Left lung (tissue), 10 donors: ENCODE data around the gene PRICKLE3. TPM values are rescaled to one million over a fixed set of nuclear protein-coding genes. Genes with fewer than 3 reads are reported as not detected.
A peak's percentile ranks its signal among the peaks of the same experiment; 100 is the strongest.
"Not testable (repeated sequence)": the region's sequence is repeated elsewhere in the genome, so short reads cannot be mapped to it uniquely, and the experiment has no call there.

Experiments
- ATAC-seq: fragments of 200-7000 bp; cut with Tn5 transposase; one replicate; pipeline ENCODE4 v1.9.1; 2020; ENCODE audit warnings: moderate library complexity
- DNase-seq, 4 donors: peaks; one replicate each; pipeline ENCODE4 v3.0.0-alpha.2; 2013 to 2020
- H3K27ac ChIP-seq, 2 donors: fragments of 200-600 bp; sonication (generic) in 1 of 2; one replicate each; pipeline versions ENCODE4 v1.5.0 to v1.8.0; 2020 to 2021
- H3K27me3 ChIP-seq, 2 donors: fragments of 200-600 bp; sonication (generic) in 1 of 2; one replicate each; pipeline versions ENCODE4 v1.5.0 to v1.8.0; 2020 to 2021
- H3K36me3 ChIP-seq, 2 donors: fragments of 200-600 bp; sonication (generic) in 1 of 2; one replicate each; pipeline versions ENCODE4 v1.5.0 to v1.8.0; 2020 to 2021
- H3K4me1 ChIP-seq, 2 donors: fragments of 200-600 bp; one replicate each; pipeline ENCODE4 v1.8.0; 2021
- H3K4me3 ChIP-seq, 2 donors: fragments of 200-600 bp; sonication (generic) in 1 of 2; one replicate each; pipeline versions ENCODE4 v1.5.0 to v1.8.0; 2020 to 2021; ENCODE audit warnings: mild to moderate bottlenecking in 1 of 2
- H3K9me3 ChIP-seq, 2 donors: fragments of 200-600 bp; sonication (generic) in 1 of 2; one replicate each; pipeline versions ENCODE4 v1.5.0 to v1.8.0; 2020 to 2021
- intact Hi-C, 2 donors: fragments of 100-400 bp; cut with DNase I; formaldehyde crosslinking; loops; one replicate each; pipeline versions ENCODE4 v1.11.2 to v1.14.2; 2022
- polyA plus RNA-seq, 6 donors: library from polyadenylated mRNA; unstranded; fragments of 120-200 nt; gene quantifications; one replicate each; pipeline ENCODE4 v1.2.1, GENCODE V29; 2013; ENCODE audit not compliant: insufficient read length in 6 of 6
- total RNA-seq, 2 donors: library from RNA; stranded (reverse); fragmentation: NEBNext Ultra II Directional; extraction: Animal tissue kit (Norgen Biotek cat#: 25700); gene quantifications; one replicate each; pipeline ENCODE4 v1.2.1, GENCODE V29; 2021
- TF ChIP-seq, protein P1 (sequence below), 2 donors: fragments of 200-600 bp; sonication (generic) in 1 of 2; IDR thresholded peaks; one replicate each; pipeline versions ENCODE4 v1.5.0 to v1.8.0; 2021; ENCODE audit warnings: antibody characterized with exemption in 2 of 2
- donor health status: DM: no; HTN: yes; CAD: no.
- donor health status: DM: no; HTN: no; CAD: no.

PRICKLE3 gene
- total and polyA plus RNA-seq, 8 donors, result 5.5 to 17.6 (median 5.8) TPM

DNA sequence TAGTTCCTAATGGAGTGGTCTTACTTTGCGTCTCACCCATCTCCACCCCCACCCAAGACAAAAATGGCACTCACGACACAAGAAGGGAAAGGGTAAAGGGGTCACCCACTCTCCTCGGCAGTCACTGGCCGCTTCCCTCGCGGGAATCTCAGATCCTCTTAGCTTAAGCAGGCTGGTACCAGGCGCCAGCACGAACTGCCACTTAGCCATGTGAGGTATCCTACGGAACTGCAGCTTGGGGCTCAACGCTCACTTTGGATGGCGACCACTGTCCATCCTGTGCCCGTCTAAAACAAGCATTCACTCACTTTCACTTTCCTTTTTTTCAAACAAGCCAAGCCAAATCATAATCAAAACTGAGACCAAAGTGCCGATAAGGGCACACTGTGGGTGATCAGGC, 38.2 kb downstream of the PRICKLE3 start:
- no peaks in the 10 kb centered on the region for H3K9me3 ChIP-seq
- no peaks in the 10 kb centered on the region for H3K36me3 ChIP-seq
- ATAC-seq (no peak), DNase-seq (no peak)
- H3K27ac ChIP-seq, result no peak overlapping the region
- no peaks in the 10 kb centered on the region for H3K27me3 ChIP-seq
- intact Hi-C loops, result no loop called here
- no peaks in the 10 kb centered on the region for H3K4me1 ChIP-seq
- no peak overlapping the region for H3K4me3 ChIP-seq
- TF ChIP-seq, protein P1, sequence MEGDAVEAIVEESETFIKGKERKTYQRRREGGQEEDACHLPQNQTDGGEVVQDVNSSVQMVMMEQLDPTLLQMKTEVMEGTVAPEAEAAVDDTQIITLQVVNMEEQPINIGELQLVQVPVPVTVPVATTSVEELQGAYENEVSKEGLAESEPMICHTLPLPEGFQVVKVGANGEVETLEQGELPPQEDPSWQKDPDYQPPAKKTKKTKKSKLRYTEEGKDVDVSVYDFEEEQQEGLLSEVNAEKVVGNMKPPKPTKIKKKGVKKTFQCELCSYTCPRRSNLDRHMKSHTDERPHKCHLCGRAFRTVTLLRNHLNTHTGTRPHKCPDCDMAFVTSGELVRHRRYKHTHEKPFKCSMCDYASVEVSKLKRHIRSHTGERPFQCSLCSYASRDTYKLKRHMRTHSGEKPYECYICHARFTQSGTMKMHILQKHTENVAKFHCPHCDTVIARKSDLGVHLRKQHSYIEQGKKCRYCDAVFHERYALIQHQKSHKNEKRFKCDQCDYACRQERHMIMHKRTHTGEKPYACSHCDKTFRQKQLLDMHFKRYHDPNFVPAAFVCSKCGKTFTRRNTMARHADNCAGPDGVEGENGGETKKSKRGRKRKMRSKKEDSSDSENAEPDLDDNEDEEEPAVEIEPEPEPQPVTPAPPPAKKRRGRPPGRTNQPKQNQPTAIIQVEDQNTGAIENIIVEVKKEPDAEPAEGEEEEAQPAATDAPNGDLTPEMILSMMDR (IDR thresholded peaks at IDR 0.05), result no peak

GRCh38 chrX:49147282-49147681, 38.9 kb downstream of the PRICKLE3 start:
- TF ChIP-seq, protein P1 (IDR thresholded peaks at IDR 0.05), result no peak
- no peak for ATAC-seq

GRCh38 chrX:49143154-49143553, 43.0 kb downstream of the PRICKLE3 start:
- ATAC-seq, result not testable (repeated sequence)

More at GRCh38 chrX:49147282-49147681, 38.9 kb downstream of the PRICKLE3 start:
- Histone ChIP-seq H3K36me3 (no peaks in the 10 kb centered on the region), H3K4me1 (no peaks in the 10 kb centered on the region), H3K4me3 (no peak overlapping the region), H3K27ac (no peak overlapping the region), H3K9me3 (no peaks in the 10 kb centered on the region), H3K27me3 (no peaks in the 10 kb centered on the region)
- intact Hi-C loops, result no loop called here
- no peak for DNase-seq

DNA sequence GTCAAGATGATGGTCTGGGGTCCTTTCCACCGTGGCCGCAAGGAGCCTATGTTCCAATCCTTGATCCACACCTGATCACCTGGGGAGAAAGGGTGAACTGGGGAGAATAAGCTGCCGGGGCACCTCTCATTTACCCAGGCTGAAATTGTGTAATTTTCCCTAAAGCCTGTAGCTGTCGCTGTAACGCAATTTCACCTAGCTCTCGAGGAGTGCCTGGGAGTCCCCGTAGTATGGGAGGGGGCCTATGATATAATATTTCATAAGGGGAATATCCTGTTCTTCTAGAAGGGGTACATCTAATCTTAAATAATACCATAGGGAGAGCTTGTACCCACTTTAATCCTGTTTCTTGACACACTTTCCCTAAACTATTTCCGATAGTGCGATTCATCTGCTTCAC, 43.9 kb downstream of the PRICKLE3 start:
- H3K4me1 ChIP-seq, ATAC-seq, H3K27me3 ChIP-seq, H3K27ac ChIP-seq, intact Hi-C loops, H3K4me3 ChIP-seq, DNase-seq, H3K36me3 ChIP-seq: not testable (repeated sequence)
- TF ChIP-seq, protein P1 (IDR thresholded peaks at IDR 0.05), result peak; percentile 12 to 25
- peaks cover 0 to 26% of the 10 kb centered on the region in 2 donors for H3K9me3 ChIP-seq

More at GRCh38 chrX:49143154-49143553, 43.0 kb downstream of the PRICKLE3 start:
- intact Hi-C loops, H3K4me3 ChIP-seq, H3K36me3 ChIP-seq, DNase-seq, H3K4me1 ChIP-seq, H3K27me3 ChIP-seq, H3K27ac ChIP-seq: not testable (repeated sequence)
- peaks cover 0 to 26% of the 10 kb centered on the region in 2 donors for H3K9me3 ChIP-seq

DNA sequence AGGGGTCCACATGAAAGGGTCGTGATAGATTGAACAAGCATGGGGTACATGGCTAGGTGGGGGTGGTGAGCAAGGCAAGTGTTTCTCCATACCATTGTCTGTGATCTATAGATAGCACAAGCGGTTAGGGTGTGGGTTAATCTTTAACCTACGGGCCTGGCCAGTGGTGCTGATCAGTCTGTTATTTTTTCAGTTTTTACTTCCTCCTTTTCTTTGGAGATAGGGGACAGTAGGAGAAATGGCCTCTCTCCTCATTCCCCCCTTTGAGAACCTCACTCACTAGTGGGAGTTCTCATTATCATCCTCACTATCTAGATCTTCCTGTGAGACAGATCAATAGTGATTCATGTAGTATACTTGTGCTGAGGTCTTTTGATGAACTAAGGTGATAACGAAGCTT, 46.5 kb downstream of the PRICKLE3 start:
- peaks cover 0 to 26% of the 10 kb centered on the region in 2 donors for H3K9me3 ChIP-seq
- intact Hi-C loops, result loop anchor here in 1 of 2 donors (2.0 kb wide), 1 partner anchor 73 kb away; no protein-coding TSS in a partner anchor
- H3K27me3 ChIP-seq, result no peaks in the 10 kb centered on the region
- DNase-seq, result no peak
- ATAC-seq, result no peak
- H3K27ac ChIP-seq, result no peak overlapping the region
- no peaks in the 10 kb centered on the region for H3K4me1 ChIP-seq
- no peak overlapping the region for H3K4me3 ChIP-seq
- no peaks in the 10 kb centered on the region for H3K36me3 ChIP-seq
- TF ChIP-seq, protein P1 (IDR thresholded peaks at IDR 0.05), result no peak

- no peak overlapping the region for H3K4me3 ChIP-seq
- H3K27ac ChIP-seq, result no peak overlapping the region
- intact Hi-C loops, result no loop called here
- no peak for DNase-seq
- no peak for ATAC-seq
- TF ChIP-seq, protein P1 (IDR thresholded peaks at IDR 0.05), result no peak
- no peaks in the 10 kb centered on the region for H3K4me1 ChIP-seq
- H3K27me3 ChIP-seq, result no peaks in the 10 kb centered on the region
- H3K9me3 ChIP-seq, result peaks cover 0 to 26% of the 10 kb centered on the region in 2 donors
- H3K36me3 ChIP-seq, result no peaks in the 10 kb centered on the region
Measured at GRCh38 chrX:49137492-49137891, 48.7 kb downstream of the PRICKLE3 start.
